Gastrocnemius medialis (tissue), 4 donors: Measurements from ENCODE around the gene SLC2A1.

Experiments used
- POLR2A ChIP-seq, 2 donors: fragments of 450-650 bp; IDR thresholded peaks; one replicate each; pipeline ENCODE4 v1.6.1; 2017; ENCODE audit warnings: antibody characterized with exemption in 2 of 2, mild to moderate bottlenecking in 2 of 2, moderate library complexity in 2 of 2
- TF ChIP-seq, protein P1 (sequence below), 5 experiments: fragments of 450-650 bp in 3 of 5; fragments of 200-600 bp in 2 of 5; sonication (generic) in 2 of 5; IDR thresholded peaks in 4 of 5; conservative IDR thresholded peaks in 1 of 5; 1 replicate in 4 of 5; 2 replicates in 1 of 5; pipeline ENCODE4 v1.5.1; 2016 to 2019; ENCODE audit warnings: antibody characterized with exemption in 5 of 5, mild to moderate bottlenecking in 3 of 5, moderate library complexity in 3 of 5

DNA sequence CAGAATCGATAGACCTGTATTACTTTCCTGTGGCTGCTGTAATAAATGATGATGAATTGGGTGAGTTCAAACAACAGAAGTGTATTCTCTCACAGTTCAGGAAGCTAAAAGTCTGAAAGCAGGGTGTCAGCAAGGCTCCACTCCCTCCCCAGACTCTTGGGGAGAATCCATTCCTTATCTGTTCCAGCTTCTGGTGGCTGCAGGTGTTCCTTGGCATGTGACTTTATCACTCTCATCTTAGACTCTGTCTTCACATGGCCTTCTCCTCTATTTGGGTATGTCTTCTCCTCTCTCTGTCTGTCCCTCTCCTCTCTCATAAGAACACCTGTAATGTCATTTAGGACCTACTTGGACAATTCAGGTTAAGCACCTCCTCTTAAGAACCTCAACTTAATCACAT is 44.1 kb upstream of the SLC2A1 start:
- TF ChIP-seq, protein P1, sequence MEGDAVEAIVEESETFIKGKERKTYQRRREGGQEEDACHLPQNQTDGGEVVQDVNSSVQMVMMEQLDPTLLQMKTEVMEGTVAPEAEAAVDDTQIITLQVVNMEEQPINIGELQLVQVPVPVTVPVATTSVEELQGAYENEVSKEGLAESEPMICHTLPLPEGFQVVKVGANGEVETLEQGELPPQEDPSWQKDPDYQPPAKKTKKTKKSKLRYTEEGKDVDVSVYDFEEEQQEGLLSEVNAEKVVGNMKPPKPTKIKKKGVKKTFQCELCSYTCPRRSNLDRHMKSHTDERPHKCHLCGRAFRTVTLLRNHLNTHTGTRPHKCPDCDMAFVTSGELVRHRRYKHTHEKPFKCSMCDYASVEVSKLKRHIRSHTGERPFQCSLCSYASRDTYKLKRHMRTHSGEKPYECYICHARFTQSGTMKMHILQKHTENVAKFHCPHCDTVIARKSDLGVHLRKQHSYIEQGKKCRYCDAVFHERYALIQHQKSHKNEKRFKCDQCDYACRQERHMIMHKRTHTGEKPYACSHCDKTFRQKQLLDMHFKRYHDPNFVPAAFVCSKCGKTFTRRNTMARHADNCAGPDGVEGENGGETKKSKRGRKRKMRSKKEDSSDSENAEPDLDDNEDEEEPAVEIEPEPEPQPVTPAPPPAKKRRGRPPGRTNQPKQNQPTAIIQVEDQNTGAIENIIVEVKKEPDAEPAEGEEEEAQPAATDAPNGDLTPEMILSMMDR (IDR thresholded peaks at IDR 0.05 in 4 of 5, conservative IDR thresholded peaks at IDR 0.05 in 1 of 5) = no peak
- no peak for TF ChIP-seq POLR2A (IDR thresholded peaks at IDR 0.05)
